Breast epithelium (tissue), 3 donors: Measurements from ENCODE around the gene MED23.

ENCODE experiments used
- POLR2A ChIP-seq: fragments of 450-650 bp; IDR thresholded peaks from one replicate; pipeline ENCODE4 v1.6.1; 2016; ENCODE audit warnings: antibody characterized with exemption, mild to moderate bottlenecking, moderate library complexity
- POLR2AphosphoS5 ChIP-seq, 3 donors: sonication (generic); formaldehyde crosslinking; IDR thresholded peaks; one replicate each; pipeline ENCODE4 v1.6.1; 2017; ENCODE audit warnings: antibody characterized with exemption in 3 of 3
- TF ChIP-seq, protein P1 (sequence below), 3 donors: fragments of 450-650 bp; IDR thresholded peaks; one replicate each; pipeline ENCODE4 v1.5.1; 2016 to 2017; ENCODE audit warnings: antibody characterized with exemption in 3 of 3, mild to moderate bottlenecking in 3 of 3, moderate library complexity in 3 of 3

DNA sequence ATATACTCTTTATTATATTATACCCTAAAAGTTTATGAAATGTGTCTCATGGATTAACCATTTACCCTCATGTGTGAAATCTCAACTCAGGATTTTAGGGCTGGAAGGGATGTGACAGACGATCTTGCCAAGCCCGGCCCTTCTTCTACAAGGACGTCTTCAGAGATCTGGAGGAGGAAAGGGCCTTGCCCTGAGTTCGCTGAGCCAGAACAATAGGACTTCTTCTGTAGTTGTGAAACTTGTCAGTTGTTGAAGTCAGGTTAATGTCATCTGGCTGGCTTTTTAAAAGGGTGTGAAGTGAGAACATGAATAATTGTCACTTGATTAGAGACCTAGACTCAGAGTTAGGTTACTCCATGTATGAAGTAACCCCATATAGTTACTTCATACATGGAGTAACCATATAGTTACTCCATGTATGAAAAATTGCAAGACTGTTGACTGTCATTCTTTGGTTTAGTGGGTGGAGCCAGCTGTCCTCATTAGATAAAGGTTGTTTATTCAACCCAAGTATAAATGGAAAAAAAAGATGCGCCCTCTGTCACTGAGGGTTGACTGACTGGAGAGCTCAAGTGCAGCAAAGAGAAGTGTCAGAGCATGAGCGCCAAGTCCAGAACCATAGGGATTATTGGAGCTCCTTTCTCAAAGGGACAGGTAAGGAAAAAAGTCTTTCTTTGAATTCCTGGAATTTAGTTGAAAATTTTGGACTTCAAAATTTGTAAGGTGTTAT, 55.2 kb downstream of the MED23 start, which contains the start of gene ARG1:
- no peak for TF ChIP-seq POLR2AphosphoS5 (IDR thresholded peaks at IDR 0.05)
- TF ChIP-seq, protein P1, sequence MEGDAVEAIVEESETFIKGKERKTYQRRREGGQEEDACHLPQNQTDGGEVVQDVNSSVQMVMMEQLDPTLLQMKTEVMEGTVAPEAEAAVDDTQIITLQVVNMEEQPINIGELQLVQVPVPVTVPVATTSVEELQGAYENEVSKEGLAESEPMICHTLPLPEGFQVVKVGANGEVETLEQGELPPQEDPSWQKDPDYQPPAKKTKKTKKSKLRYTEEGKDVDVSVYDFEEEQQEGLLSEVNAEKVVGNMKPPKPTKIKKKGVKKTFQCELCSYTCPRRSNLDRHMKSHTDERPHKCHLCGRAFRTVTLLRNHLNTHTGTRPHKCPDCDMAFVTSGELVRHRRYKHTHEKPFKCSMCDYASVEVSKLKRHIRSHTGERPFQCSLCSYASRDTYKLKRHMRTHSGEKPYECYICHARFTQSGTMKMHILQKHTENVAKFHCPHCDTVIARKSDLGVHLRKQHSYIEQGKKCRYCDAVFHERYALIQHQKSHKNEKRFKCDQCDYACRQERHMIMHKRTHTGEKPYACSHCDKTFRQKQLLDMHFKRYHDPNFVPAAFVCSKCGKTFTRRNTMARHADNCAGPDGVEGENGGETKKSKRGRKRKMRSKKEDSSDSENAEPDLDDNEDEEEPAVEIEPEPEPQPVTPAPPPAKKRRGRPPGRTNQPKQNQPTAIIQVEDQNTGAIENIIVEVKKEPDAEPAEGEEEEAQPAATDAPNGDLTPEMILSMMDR (IDR thresholded peaks at IDR 0.05) = no peak
- TF ChIP-seq POLR2A = no peak
